Effector CD4-positive, alpha-beta T cell (primary cell): Measurements from ENCODE around the gene MAP4K1.
"Not testable (repeated sequence)": the region's sequence is repeated elsewhere in the genome, so short reads cannot be mapped to it uniquely, and the experiment has no call there.

Experiments
- DNase-seq: peaks from one replicate; pipeline ENCODE4 v3.0.0-alpha.2; 2020

The MAP4K1 gene

DNA sequence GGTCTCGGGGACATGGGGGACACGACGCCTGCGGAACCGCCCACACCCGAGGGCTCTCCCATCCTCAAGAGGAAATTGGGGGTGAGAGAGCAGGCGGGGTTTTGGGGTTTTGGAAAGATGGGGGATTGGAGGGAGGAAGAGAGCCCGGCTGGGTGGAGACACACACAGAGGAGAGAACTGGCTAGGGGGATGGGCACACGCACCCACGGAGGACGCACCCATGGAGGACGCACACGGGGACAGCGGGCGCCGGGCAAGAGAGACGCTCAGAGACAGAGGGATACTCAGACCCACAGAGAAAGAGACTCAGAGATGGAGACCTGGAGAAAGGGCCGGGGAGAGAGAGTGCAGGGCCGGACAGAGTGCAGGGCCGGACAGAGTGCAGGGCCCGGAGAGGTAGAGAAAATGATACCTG, 52.1 kb downstream of the MAP4K1 start:
- DNase-seq, result no peak

- DNase-seq, result no peak
These were observed 52.6 kb downstream of the MAP4K1 start for GRCh38 chr19:38564981-38565690.

- DNase-seq, result no peak
These were observed 54.3 kb downstream of the MAP4K1 start for GRCh38 chr19:38563475-38563874.

- DNase-seq, result no peak
These were observed 55.7 kb downstream of the MAP4K1 start for GRCh38 chr19:38562096-38562495.

- no peak for DNase-seq
These were observed 56.1 kb downstream of the MAP4K1 start for GRCh38 chr19:38561658-38562057.

DNA sequence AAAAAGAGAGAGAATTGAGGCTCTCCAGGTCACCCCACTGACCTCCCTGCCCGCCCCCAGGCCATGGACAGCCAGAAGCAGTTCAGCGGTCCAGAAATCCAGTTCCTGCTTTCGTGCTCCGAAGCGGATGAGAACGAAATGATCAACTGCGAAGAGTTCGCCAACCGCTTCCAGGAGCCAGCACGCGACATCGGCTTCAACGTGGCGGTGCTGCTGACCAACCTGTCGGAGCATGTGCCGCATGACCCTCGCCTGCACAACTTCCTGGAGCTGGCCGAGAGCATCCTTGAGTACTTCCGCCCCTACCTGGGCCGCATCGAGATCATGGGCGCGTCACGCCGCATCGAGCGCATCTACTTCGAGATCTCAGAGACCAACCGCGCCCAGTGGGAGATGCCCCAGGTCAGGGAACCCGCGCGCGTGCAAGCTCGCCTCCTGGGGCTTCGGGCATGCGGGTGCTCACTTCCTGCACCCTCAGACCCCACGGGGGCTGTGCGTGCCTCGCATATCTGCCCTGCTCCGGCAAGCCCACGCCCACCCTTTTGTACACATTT, 56.6 kb downstream of the MAP4K1 start:
- DNase-seq, result no peak

GRCh38 chr19:38559428-38560401, 58.0 kb downstream of the MAP4K1 start:
- DNase-seq, result no peak

- DNase-seq, result not testable (repeated sequence)
These were observed 58.8 kb downstream of the MAP4K1 start for GRCh38 chr19:38558933-38559332.

DNA sequence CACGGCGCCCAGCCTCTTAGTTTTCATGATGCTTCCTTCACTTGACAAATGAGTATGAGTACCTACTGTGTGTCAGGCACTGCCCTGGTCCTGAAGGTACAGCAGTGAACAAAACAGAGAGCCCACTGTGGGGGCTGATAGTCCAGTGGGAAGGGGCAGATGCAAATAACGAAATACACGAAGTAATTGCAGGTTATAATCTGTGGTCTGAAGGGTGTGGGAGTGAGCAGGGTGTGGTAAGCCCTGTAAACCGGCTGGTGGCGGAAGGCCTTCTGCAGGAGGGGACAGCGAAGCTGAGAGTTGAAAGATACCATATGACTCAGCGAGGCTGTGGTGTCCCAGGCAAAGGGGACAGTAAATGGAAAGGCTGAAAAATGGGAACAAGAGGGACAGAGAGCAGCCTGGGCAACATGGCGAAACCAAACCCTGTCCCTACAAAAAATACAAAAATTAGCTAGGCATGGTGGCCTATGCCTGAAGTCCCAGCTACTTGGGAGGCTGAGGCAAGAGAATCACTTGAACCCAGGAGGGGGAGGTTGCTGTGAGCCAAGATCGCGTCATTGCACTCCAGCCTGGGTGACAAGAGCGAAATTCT, 60.5 kb downstream of the MAP4K1 start:
- no peak for DNase-seq

DNA sequence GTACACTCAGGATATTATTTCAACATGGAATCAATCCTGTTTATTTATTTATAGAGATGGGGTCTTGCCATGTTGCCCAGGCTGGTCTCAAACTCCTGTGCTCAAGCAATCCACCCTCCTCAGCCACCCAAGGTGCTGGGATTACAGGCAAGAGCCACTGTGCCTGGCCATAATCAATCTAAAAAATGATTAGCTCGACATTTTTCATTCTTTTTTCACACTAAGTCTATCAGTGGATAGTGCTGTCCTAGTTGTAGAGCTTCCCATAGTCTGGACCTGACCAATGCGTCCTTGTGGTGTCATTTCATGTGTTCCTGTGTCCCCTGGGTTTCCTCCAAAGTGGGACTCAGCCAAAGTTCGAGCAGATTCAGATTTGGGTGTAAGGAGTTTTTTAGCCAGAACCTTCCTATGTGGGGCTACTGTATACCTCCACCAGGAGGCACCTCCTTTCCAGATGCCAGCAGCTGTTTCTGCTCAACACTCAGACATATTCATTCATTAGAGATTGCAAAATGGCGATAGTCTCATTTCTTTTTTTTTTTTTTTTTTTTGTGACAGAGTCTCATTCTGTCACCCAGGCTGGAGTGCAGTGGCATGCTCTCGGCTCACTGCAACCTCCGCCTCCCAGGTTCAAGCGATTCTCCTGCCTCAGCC, 61.1 kb downstream of the MAP4K1 start:
- no peak for DNase-seq

DNA sequence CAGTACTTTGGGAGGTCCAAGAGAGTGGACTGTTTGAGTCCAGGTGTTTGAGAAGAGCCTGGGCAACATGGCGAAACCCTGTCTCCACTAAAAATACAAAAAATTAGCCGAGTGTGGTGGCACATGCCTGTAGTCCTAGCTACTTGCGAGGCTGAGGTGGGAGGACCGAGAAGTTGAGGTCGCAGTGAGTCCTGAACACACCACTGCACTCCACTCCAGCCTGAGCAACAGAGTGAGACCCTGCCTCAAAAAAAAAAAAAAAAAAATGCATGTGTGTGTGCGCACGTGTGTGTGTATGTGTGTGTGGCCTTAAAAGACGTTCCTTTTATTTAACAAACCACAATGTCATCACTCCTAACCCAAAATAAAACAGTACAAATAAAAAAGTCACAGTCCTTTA, 62.6 kb downstream of the MAP4K1 start:
- no peak for DNase-seq

DNA sequence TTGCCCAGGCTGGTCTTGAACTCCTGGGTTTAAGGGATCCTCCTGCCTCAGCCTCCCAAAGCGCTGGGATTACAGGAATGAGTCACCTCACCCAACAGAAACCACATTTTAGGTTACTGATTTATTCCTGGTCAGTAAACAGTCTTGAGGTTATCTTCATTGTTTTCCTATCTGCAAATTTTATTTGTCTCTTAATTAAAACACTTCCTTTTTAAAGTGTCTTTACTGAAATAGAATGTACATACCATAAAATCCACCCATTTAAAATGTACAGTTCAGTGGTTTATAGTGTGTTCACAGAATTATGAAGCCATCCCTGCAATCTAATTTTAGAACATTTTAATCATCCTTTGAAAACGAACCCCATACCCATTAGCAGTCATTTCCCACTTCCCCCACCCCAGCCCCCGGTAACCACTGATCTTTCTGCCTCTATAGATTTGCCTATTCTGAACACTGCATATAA, 63.0 kb downstream of the MAP4K1 start:
- no peak for DNase-seq

GRCh38 chr19:38553239-38553638, 64.5 kb downstream of the MAP4K1 start:
- not testable (repeated sequence) for DNase-seq

DNA sequence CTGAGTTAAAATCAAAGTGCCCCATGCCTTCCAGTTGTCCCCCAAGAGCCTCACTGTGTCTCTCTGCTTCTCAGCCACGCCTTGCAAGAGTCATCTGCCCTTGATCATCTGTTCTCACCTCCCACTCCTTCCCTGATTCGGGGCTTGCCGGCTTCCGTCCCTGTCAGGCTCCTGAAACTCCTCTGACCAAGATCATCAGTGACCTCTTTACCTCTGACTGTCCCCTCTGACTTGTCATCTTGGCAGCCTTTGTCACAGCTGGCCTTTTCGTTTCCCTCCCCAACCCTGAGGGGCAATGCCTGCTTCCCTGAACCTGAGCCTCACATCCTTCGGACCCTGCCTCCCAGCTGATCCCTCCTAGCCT, 66.3 kb downstream of the MAP4K1 start:
- no peak for DNase-seq

DNA sequence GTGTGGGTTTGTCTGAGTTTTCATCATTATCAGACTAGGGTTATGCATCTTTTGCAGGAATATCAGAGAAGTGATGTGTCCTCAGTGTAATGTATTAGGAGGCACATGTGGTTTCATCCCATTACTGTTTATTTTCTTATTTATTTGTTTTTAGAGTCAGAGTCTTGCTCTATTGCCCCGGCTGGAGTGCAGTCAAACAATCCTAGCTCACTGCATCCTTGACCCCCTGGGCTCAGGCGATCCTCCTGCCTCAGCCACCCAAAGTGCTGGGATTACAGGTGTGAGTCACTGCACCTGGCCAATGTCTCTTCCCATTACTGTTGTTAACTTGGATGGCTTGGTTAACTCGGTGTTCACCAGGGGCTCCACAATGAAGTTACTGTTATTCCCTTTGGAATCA, 67.4 kb downstream of the MAP4K1 start:
- no peak for DNase-seq

DNA sequence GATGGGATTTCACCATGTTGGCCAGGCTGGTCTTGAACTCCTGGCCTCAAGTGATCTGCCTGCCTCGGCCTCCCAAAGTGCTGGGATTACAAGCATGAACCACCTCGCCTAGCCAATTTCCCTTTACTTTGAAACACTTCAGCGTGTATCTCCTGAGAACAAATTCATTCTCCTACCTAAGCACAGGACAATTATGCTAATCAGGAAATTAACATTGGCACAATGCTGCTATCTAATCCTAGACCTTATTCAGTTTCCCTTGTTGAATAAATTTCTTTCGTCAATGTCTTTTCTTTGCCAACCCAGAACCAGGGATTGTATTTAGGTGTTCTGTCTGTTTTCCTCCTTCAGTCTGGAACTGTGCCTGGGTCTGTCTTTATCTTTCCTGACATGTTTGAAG, 67.8 kb downstream of the MAP4K1 start:
- no peak for DNase-seq

DNA sequence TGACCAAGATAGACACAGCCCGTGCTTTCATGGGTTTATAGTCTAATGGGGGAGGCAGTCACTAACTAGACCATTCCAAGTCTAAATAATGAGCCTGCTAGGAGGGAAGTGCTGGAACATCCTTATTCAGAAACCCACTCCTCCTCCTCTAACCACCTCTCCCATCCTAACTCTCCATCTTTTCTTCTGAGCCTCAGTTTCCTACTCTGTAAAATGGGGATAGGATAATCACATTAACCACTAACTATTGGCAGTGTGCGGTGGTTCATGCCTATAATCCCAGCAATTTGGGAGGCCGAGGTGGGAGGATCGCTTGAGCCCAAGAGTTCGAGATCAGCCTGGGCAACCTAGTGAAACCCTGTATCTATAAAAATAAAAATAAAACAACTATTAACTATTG, 68.7 kb downstream of the MAP4K1 start:
- DNase-seq, result no peak

DNA sequence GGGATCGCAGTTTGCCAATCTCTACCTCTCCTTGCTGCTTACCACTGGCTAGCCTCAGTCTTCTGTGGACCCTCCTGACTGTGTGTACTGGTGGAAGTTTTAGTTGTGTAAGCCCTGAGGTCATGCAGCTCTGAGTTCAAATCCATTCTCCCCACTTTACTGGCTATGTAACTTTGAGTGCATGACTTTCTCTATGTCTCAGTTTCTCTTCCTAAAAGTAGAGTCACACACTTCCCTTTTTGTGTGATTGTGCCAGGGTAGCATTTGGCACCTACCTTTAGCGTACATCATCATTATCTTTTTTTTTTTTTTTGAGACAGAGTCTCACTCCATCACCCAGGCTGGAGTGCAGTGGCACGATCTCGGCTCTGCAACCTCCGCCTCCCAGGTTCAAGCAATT, 70.3 kb downstream of the MAP4K1 start:
- no peak for DNase-seq

DNA sequence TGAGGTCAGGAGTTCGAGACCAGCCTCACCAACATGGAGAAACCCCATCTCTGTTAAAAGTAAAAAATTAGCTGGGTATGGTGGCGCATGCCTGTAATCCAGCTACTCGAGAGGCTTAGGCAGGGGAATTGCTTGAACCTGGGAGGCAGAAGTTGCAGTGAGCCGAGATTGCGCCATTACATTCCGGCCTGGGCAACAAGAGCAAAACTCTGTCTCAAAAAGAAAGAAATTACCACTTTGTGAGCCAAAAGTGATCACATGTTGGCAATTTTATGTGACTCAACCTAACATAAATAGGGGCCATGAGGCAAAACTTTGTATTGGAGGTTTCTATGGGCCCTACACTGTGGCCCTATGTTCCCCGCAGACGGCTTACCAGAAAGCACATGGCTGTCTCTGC, 72.2 kb downstream of the MAP4K1 start:
- DNase-seq, result no peak

DNA sequence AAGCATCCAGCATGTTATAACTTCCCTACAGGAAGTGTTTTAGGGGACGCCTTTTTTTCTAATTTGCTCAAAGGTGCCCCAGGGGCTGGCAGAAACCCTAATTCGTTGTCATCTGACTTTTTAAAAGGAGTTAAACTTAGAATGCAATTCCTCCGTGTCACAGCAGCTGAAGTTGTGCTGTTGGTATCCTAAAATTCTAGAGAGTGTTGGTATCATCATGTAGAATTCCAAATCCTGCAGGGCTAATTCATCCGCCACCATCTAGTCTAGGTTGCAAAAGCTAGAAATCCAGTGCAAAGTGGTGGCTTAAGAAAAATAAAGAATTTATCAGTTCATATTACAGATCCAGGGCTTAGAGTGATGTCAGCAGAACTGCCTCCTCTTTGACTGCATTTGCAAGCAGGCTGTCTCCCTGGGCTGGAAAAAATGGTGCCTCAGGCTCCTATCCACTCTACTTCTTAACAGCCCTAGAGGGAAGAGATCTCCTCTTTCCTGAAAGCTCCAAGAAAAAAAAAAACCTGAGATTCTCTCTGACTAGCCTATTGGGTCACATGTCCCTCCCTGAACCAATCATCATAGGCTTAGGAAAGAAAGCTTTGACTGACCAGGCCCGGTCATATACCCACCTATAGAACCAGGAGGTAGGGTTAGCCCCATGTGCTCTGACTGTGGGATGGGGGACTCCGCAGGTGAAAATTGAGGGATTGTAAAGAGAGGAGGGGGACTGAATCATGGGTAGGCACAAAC, 73.0 kb downstream of the MAP4K1 start:
- no peak for DNase-seq

GRCh38 chr19:38543807-38544568, 73.8 kb downstream of the MAP4K1 start:
- no peak for DNase-seq
